Measurements from ENCODE around the gene CCDC9B.

CCDC9B gene

DNA sequence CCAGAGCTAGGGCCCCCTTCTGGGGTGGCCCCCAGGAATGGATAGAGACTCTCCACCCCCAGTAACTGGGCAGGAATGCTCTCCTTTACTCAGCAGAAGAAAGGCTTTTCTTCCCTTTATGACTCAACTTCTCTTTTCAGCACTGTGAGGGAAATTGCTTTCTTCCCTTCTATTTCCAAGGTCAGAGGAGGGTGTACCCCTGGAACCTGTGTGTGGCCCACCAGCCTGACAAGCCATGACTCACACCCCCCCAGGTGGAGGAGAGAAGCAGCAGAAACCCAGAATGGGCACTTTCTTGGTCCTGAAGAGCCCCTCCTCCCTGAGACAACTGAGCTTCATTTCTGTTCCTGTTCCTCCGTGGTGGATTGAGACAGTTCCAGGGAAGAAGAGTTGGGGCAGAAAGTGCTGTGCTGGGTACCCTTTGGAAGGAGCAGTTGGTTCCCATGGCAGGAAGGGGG, 55.2 kb downstream of the CCDC9B start:
- no peak for DNase-seq

DNA sequence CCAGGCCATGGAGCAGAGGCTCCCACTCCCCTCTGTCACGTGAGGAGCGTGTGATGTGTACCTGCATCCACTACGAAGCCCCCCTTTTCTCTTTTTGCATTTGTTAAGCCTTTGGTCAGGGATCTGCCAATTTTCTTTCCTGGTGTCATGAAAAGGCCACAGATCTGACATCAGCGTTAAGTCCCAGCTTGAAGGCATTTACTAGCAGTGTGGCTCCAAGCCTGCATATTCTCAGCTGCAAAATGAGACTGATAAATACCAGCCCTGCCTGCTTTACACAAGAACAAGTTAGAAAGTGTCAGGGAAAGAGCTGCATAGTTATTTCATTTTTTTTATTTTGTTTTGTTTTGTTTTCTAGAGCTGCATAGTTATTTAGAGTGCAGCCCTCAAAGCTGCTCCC, 55.6 kb downstream of the CCDC9B start:
- no peak for DNase-seq

DNA sequence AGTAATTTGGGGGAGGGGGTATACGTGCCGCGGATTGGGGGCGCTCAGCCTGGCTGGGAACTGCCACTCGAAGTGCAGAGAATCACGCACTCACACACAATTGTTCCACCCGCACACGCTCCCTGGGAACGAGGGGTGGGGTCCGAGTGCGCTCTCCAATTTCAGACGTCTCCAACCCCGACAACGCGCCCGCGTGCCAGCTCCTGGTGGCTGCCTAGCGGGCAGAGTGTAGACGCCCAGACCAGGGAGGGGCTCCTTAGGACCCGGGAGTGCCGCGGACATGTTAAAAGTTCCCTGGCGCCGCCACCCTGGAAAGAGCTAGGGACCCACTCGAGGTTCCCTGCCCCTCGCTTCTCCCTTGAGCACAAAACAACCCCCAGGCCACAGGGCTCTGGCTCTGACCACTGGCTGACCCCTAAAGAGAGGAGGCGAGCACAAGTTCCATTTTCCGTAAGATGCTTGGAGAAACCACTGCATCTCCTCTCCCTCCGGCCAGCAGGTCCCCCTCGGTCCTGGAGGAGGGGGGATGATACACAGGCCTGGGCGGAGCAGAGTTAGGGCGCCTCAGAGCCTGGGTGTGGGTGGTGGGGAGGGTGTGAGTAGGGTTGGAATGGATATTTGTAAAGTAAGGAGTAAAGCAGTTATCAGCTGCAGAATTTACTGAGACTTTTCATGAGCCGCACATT, 57.0 kb downstream of the CCDC9B start:
- DNase-seq, result no peak

GRCh38 chr15:40282869-40283614, 57.7 kb downstream of the CCDC9B start, which contains the start of gene ANKRD63:
Gene ANKRD63 (minus strand): TSS chr15:40283064. CDS start chr15:40282586, 478 bp downstream.
- DNase-seq, result no peak

GRCh38 chr15:40282147-40282868, 58.4 kb downstream of the CCDC9B start:
- DNase-seq, result no peak

- no peak for DNase-seq
Observed at GRCh38 chr15:40281801-40282146, 59.0 kb downstream of the CCDC9B start.
